ENCODE measurements around the gene DNAH14. TPM values are rescaled to one million over a fixed set of nuclear protein-coding genes. Genes with fewer than 3 reads are reported as not detected.

Gene DNAH14
- total RNA-seq, 1 donor from 2014 or later = 84.7 TPM

DNA sequence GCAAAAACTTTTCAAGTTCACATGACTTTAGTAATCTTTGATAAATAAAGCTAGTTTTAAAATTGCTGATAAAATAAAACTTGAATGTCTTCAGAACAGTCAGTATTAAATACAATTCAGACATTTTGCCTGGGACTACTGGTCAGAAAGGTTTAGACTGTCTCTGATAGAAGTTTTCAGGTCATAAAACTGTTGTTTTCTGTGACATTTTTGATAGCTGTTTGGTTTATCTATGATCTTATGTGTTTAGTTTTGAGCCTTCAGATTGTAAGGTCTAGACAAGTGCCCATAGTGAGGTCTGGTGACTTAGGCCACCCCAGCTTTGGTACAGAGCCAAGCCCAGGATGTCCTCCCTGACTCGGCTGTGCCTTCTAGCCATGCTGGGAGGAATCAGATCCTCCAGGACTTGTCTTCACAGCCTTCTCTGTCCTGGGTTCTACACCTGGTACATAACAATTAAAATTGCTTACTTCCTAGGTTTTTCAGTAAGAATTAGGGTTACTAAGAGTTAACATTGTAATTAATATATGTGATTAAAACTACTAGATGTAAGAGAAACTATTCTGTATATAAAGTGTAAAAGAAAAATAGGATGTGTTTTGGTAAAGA lies 15.1 kb upstream of the DNAH14 start:
- TF ChIP-seq, protein P1, sequence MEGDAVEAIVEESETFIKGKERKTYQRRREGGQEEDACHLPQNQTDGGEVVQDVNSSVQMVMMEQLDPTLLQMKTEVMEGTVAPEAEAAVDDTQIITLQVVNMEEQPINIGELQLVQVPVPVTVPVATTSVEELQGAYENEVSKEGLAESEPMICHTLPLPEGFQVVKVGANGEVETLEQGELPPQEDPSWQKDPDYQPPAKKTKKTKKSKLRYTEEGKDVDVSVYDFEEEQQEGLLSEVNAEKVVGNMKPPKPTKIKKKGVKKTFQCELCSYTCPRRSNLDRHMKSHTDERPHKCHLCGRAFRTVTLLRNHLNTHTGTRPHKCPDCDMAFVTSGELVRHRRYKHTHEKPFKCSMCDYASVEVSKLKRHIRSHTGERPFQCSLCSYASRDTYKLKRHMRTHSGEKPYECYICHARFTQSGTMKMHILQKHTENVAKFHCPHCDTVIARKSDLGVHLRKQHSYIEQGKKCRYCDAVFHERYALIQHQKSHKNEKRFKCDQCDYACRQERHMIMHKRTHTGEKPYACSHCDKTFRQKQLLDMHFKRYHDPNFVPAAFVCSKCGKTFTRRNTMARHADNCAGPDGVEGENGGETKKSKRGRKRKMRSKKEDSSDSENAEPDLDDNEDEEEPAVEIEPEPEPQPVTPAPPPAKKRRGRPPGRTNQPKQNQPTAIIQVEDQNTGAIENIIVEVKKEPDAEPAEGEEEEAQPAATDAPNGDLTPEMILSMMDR (IDR thresholded peaks at IDR 0.05; ENCODE audit: unreplicated experiment) = no peak
- H3K36me3 Mint-ChIP-seq = peaks cover 11% of the 10 kb centered on the region
- no peak for DNase-seq (ENCODE audit: low spot score in 2 of 2, unreplicated experiment in 2 of 2)
- no peaks in the 10 kb centered on the region for H3K27me3 Mint-ChIP-seq (ENCODE audit: low read depth)
- no peaks in the 10 kb centered on the region for H3K4me1 Mint-ChIP-seq
- H3K9me3 Mint-ChIP-seq = peaks cover 32% of the 10 kb centered on the region
- H3K4me3 Mint-ChIP-seq = no peak overlapping the region
- no peak overlapping the region for H3K27ac Mint-ChIP-seq

DNA sequence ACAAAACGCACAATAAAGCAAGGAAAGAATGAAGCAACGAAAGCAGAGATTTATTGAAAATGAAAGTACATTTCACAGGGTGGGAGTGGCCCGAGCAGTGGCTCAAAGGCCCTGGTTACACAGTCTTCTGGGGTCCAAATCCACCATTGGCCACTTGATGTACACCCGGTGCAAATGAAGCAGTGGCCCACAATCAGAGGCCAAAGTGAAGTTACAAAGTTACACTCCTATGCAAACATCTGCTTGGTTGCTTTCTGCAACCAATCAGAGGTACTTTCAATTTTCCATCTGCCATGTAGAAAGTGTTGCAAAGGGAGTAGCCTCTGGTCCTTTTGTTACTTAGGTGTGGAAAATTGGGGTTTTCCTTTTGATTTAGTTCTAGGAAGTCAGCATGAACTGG lies 10.0 kb upstream of the DNAH14 start:
- Mint-ChIP-seq H3K4me3 (no peak overlapping the region), H3K36me3 (no peaks in the 10 kb centered on the region), H3K27me3 (ENCODE audit: low read depth) (no peaks in the 10 kb centered on the region), H3K9me3 (peaks cover under 1% of the 10 kb centered on the region), H3K4me1 (peaks cover 5% of the 10 kb centered on the region), H3K27ac (no peak overlapping the region)
- DNase-seq (ENCODE audit: low spot score in 2 of 2, unreplicated experiment in 2 of 2) = no peak
- TF ChIP-seq, protein P1 (IDR thresholded peaks at IDR 0.05; ENCODE audit: unreplicated experiment) = no peak

DNA sequence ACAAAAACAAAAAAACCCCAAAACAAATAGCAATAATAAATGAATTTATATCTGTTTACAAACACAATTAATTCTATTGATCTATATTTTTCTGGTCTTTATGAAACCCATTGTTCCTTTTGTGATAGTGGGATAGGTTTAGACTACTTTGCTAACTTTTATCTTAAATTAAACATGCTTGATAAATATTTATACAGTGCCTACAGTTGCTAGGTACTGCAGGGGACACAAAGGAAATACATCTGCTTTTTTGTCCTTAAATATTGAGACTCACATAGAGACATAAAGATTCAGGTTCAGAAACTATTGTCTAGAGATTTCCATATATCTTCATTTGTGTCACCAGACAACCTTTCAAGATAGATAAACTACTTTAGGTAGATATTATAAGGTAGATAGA lies 8.5 kb upstream of the DNAH14 start:
- H3K9me3 Mint-ChIP-seq = no peaks in the 10 kb centered on the region
- no peaks in the 10 kb centered on the region for H3K27me3 Mint-ChIP-seq (ENCODE audit: low read depth)
- no peaks in the 10 kb centered on the region for H3K36me3 Mint-ChIP-seq
- TF ChIP-seq, protein P1 (IDR thresholded peaks at IDR 0.05; ENCODE audit: unreplicated experiment) = no peak
- H3K27ac Mint-ChIP-seq = no peak overlapping the region
- H3K4me3 Mint-ChIP-seq = no peak overlapping the region
- H3K4me1 Mint-ChIP-seq = peaks cover 5% of the 10 kb centered on the region
- no peak for DNase-seq (ENCODE audit: low spot score in 2 of 2, unreplicated experiment in 2 of 2)

DNA sequence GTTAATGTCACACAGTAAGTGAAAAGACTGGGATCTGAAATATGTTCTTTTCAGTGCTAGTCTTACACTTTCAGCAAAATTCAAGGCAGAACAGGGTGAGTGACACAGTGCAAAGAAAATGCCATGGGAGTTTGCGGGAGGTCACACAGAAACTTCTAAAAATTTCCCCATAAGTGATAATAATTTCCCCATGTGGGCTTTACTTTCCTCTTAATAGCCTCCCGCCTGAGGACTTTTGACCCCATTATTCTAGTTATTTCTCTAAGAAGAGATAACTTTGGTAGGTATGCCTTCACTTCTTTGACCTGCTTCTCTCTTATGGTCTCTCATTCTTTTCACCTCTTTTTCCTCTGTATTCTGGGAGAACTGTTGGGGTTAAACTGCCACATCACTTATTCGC lies 8.1 kb upstream of the DNAH14 start:
- TF ChIP-seq, protein P1 (IDR thresholded peaks at IDR 0.05; ENCODE audit: unreplicated experiment) = no peak
- Mint-ChIP-seq H3K36me3 (no peaks in the 10 kb centered on the region), H3K4me3 (no peak overlapping the region), H3K9me3 (no peaks in the 10 kb centered on the region), H3K27me3 (ENCODE audit: low read depth) (no peaks in the 10 kb centered on the region), H3K27ac (no peak overlapping the region), H3K4me1 (peaks cover 5% of the 10 kb centered on the region)
- no peak for DNase-seq (ENCODE audit: low spot score in 2 of 2, unreplicated experiment in 2 of 2)

DNA sequence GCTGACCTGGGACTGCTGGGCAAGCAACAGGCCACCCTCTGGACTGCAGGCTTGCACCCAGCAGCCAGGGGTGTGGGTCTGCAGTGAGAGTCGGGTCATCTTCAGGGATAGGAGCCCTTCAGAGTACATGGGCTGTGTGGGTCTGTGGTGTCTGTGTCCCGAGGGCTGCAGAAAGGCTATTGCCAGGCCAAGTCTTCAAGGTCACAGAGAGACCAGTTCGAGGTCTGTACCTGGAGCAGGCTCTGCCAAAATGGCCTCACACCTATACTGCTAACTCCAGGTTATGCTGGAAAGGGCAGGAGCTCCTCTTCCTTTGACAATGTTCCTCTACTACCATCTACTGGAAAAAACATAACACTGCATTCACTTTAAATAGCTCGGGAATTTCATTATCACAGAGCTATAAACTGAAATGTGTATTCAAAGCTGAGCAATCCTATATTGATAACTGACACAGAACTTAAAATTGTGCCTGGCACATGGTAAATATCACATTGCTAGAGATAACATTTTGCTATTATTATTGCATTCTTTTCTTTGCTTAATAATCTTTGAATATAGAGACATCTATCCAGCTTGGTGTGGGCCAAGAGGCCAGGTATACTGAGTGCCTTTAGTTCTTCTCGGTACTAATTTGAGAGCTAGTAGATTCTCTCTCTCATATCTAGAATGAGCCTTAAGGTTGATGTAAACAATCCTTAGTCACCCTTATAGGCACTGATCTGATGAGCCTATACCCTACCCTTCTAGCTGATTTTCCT lies 6.9 kb upstream of the DNAH14 start:
- no peak overlapping the region for H3K4me3 Mint-ChIP-seq
- H3K27me3 Mint-ChIP-seq (ENCODE audit: low read depth) = no peaks in the 10 kb centered on the region
- H3K27ac Mint-ChIP-seq = no peak overlapping the region
- no peaks in the 10 kb centered on the region for H3K9me3 Mint-ChIP-seq
- no peaks in the 10 kb centered on the region for H3K36me3 Mint-ChIP-seq
- peaks cover 5% of the 10 kb centered on the region for H3K4me1 Mint-ChIP-seq
- TF ChIP-seq, protein P1 (IDR thresholded peaks at IDR 0.05; ENCODE audit: unreplicated experiment) = peak; percentile 67
- no peak for DNase-seq (ENCODE audit: low spot score in 2 of 2, unreplicated experiment in 2 of 2)

Data from mesothelial cell of epicardium (in vitro differentiated cells).